GM12878 (cell line): ENCODE results near the gene POU2F1. TPM values are rescaled to one million over a fixed set of nuclear protein-coding genes. Genes with fewer than 3 reads are reported as not detected.

Source experiments
- ATAC-seq: fragments of 200-7000 bp; cut with Tn5 transposase; 3 replicates; pipeline ENCODE4 v1.9.1; 2020; ENCODE audit warnings: mild to moderate bottlenecking, moderate library complexity
- BruUV-seq: library from RNA; stranded (reverse); fragments of 400-500 nt; replicated peaks from 2 replicates; lab custom pipeline; 2021; lab: Mats Ljungman, UMichigan
- CTCF ChIA-PET: fragments of 300-600 bp; sonication (Branson Sonifier 250); formaldehyde crosslinking; extraction: SDS; loops from one replicate; lab custom pipeline; 2021; ENCODE audit warnings: inconsistent platforms; lab: Yijun Ruan, JAX
- POLR2A ChIA-PET: fragments of 350-600 bp; formaldehyde crosslinking; extraction: SDS; loops from one replicate; lab custom pipeline; 2021; ENCODE audit warnings: inconsistent platforms; lab: Charles Lee
- RAD21 ChIA-PET: fragments of 300-600 bp; sonication (Branson Sonifier 250); formaldehyde crosslinking; loops from one replicate; lab custom pipeline; 2023; ENCODE audit warnings: antibody characterized with exemption; ENCODE audit not compliant: unreplicated experiment; lab: Charles Lee
- SMC1A ChIA-PET: fragments of 300-600 bp; sonication (Branson Sonifier 250); formaldehyde crosslinking; loops from one replicate; lab custom pipeline; 2023; ENCODE audit not compliant: unreplicated experiment, uncharacterized antibody; lab: Charles Lee
- DNase-seq: peaks from one replicate; pipeline ENCODE4 v3.0.0-alpha.2; 2011; ENCODE audit warnings: low read depth, low spot score
- FAIRE-seq: peaks from 3 replicates; lab custom pipeline; 2011; peaks lifted over from hg19 to GRCh38; lab: Jason Lieb, UNC
- H2AFZ ChIP-seq: 2 replicates; pipeline ENCODE4 v1.6.0; 2011; ENCODE audit warnings: low read depth, low read length, control low read depth; ENCODE audit not compliant: control insufficient read depth
- H3K27ac ChIP-seq: 2 replicates; pipeline ENCODE4 v1.5.1; 2011; ENCODE audit warnings: control low read depth; ENCODE audit not compliant: control insufficient read depth, insufficient read depth
- H3K27me3 ChIP-seq, 2 experiments: replicated peaks in 1 of 2; 2 replicates each; pipeline versions ENCODE4 v1.6.0 to v1.6.1; 2011; ENCODE audit warnings: low read length in 1 of 2; ENCODE audit not compliant: control insufficient read depth in 2 of 2, insufficient read depth in 2 of 2
- H3K36me3 ChIP-seq, 2 experiments: 2 replicates each; pipeline ENCODE4 v1.5.1; 2011; ENCODE audit warnings: low read length in 1 of 2; ENCODE audit not compliant: control insufficient read depth in 2 of 2, insufficient read depth in 2 of 2
- H3K4me1 ChIP-seq: 2 replicates; pipeline ENCODE4 v1.6.1; 2011; ENCODE audit warnings: mild to moderate bottlenecking, low read length, moderate library complexity, mixed read lengths; ENCODE audit not compliant: control insufficient read depth, insufficient read depth
- H3K4me2 ChIP-seq: 2 replicates; pipeline ENCODE4 v1.6.0; 2011; ENCODE audit warnings: control low read depth; ENCODE audit not compliant: control insufficient read depth, insufficient read depth
- H3K4me3 ChIP-seq: fragments of 200-600 bp; sonication (generic); 2 replicates; pipeline ENCODE4 v1.5.1; 2016
- H3K79me2 ChIP-seq: 2 replicates; pipeline ENCODE4 v1.6.0; 2011; ENCODE audit warnings: low read length; ENCODE audit not compliant: control insufficient read depth, insufficient read depth
- H3K9ac ChIP-seq: 2 replicates; pipeline ENCODE4 v1.8.0; 2011; ENCODE audit warnings: low read length, control low read depth, mixed read lengths; ENCODE audit not compliant: control insufficient read depth, insufficient read depth
- H3K9me3 ChIP-seq: replicated peaks from 3 replicates; pipeline ENCODE4 v1.5.1; 2011; ENCODE audit warnings: mild to moderate bottlenecking, low read length; ENCODE audit not compliant: control insufficient read depth, insufficient read depth
- H4K20me1 ChIP-seq: 2 replicates; pipeline ENCODE4 v1.6.0; 2011; ENCODE audit not compliant: control insufficient read depth, insufficient read depth
- LARP7 ChIP-seq: fragments of 450-650 bp; IDR thresholded peaks from 2 replicates; pipeline ENCODE4 v1.6.1; 2017; ENCODE audit warnings: mild to moderate bottlenecking
- SMARCA5 ChIP-seq: fragments of 450-650 bp; IDR thresholded peaks from 2 replicates; pipeline ENCODE4 v1.6.1; 2017; ENCODE audit warnings: mild to moderate bottlenecking
- TCF3 ChIP-seq: IDR thresholded peaks from 2 replicates; pipeline ENCODE4 v1.6.1; 2012; ENCODE audit warnings: low read depth, mild to moderate bottlenecking, low read length, borderline replicate concordance; ENCODE audit not compliant: insufficient read depth
- WRNIP1 ChIP-seq: IDR thresholded peaks from 2 replicates; pipeline ENCODE4 v1.6.1; 2011; ENCODE audit warnings: low read depth, low read length, improper control_type of control experiment, borderline replicate concordance
- ZNF622 ChIP-seq: fragments of 450-650 bp; IDR thresholded peaks from 2 replicates; pipeline ENCODE4 v1.6.1; 2017; ENCODE audit warnings: mild to moderate bottlenecking, inconsistent platforms
- WGBS: methylation state at CpG from one replicate; pipeline ENCODE4 v1.1.6; 2016; ENCODE audit warnings: low lambda C conversion rate; ENCODE audit not compliant: insufficient replicate concordance, insufficient coverage; ENCODE audit errors: missing lambda C conversion rate; 5-methylcytosine and 5-hydroxymethylcytosine counted together
- in situ Hi-C: fragments of 300-500 bp; cut with MboI; formaldehyde crosslinking; loops from 9 replicates; pipeline ENCODE4 v1.14.3; 2018; ENCODE audit warnings: mixed read lengths
- intact Hi-C: fragments of 100-400 bp; cut with micrococcal nuclease; formaldehyde crosslinking; loops from one replicate; pipeline ENCODE4 v1.14.2; 2022; ENCODE audit not compliant: unreplicated experiment
- polyA plus RNA-seq, 11 experiments: library from polyadenylated mRNA; depleted of rRNA in 4 of 11; unstranded in 6 of 11; stranded (reverse) in 5 of 11; fragments of >200 nt; fragmentation: Nextera tagmentation in 4 of 11; fragmentation: Illumina TruSeq in 1 of 11; extraction: Ambion mirVana in 4 of 11; extraction: Trizol in 1 of 11; gene quantifications; 1 replicate in 1 of 11; 2 replicates in 10 of 11; pipeline versions ENCODE4 v1.2.1 to v1.2.3, GENCODE V29; 2011 to 2016; ENCODE audit warnings: inconsistent platforms in 2 of 11, missing spikeins in 2 of 11, low read depth in 1 of 11
- total RNA-seq, 4 experiments: library from RNA; depleted of rRNA in 3 of 4; stranded (reverse); fragments of >200 nt in 3 of 4; fragmentation: Illumina TruSeq in 1 of 4; extraction: Trizol in 1 of 4; gene quantifications; 2 replicates each; pipeline versions ENCODE4 v1.2.1 to v1.2.3, GENCODE V29; 2013 to 2021

The POU2F1 gene
- total and polyA plus RNA-seq, 10 of the 15 experiments (the other 5 are each of a cell fraction or from before 2014, with no cell fraction given), result 2.5 to 21.7 (median 12.5) TPM

- POLR2A ChIA-PET, result no interaction called here
- Histone ChIP-seq H2AFZ (no peak overlapping the region), H3K27me3 (no peaks in the 10 kb centered on the region), H3K4me3 (no peak overlapping the region), H3K9ac (no peak overlapping the region), H3K27ac (no peak overlapping the region), H3K4me2 (no peak overlapping the region), H3K79me2 (no peaks in the 10 kb centered on the region), H3K4me1 (no peaks in the 10 kb centered on the region), H3K9me3 (no peaks in the 10 kb centered on the region), H4K20me1 (no peaks in the 10 kb centered on the region), H3K36me3 (peaks cover 5 to 22% of the 10 kb centered on the region in 2 experiments; a peak in 3 of 4 replicates)
- SMC1A ChIA-PET, result interaction anchor here (0.9 to 4.4 kb wide), 3 partner anchors 35 to 129 kb away, joined by 3 to 29 read pairs (median 4); no protein-coding TSS in a partner anchor
- intact Hi-C loops, result no loop called here
- WGBS, result 75% methylated on average over 4 of the region's 4 CpGs
- in situ Hi-C loops, result no loop called here
- DNase-seq (no peak), FAIRE-seq (no peak), ATAC-seq (no peak)
- RAD21 ChIA-PET, result no interaction called here
- no TSS peak for BruUV-seq
- TF ChIP-seq ZNF622, result no peak
- TF ChIP-seq LARP7, result no peak
- no peak for TF ChIP-seq WRNIP1
- CTCF ChIA-PET, result interaction anchor here (0.7 to 2.2 kb wide), 6 partner anchors 9 to 390 kb away, joined by 3 to 5 read pairs (median 4); no protein-coding TSS in a partner anchor
Measured at GRCh38 chr1:167404161-167404888, 183.6 kb downstream of the POU2F1 start.

- Histone ChIP-seq H3K27ac (no peak overlapping the region), H2AFZ (no peak overlapping the region), H3K79me2 (no peaks in the 10 kb centered on the region), H3K27me3 (no peaks in the 10 kb centered on the region), H4K20me1 (no peaks in the 10 kb centered on the region), H3K9ac (no peak overlapping the region), H3K4me1 (no peaks in the 10 kb centered on the region), H3K36me3 (peaks cover 5 to 22% of the 10 kb centered on the region in 2 experiments; a peak in 3 of 4 replicates), H3K4me2 (no peak overlapping the region), H3K4me3 (no peak overlapping the region), H3K9me3 (no peaks in the 10 kb centered on the region)
- ChIA-PET SMC1A (interaction anchor here (0.9 to 4.4 kb wide), 3 partner anchors 36 to 129 kb away, joined by 3 to 29 read pairs (median 4); no protein-coding TSS in a partner anchor), RAD21 (no interaction called here), POLR2A (no interaction called here), CTCF (interaction anchor here (0.7 to 1.5 kb wide), 5 partner anchors 8 to 390 kb away, joined by 3 to 4 read pairs (median 4); no protein-coding TSS in a partner anchor)
- ATAC-seq (no peak), FAIRE-seq (no peak), DNase-seq (no peak)
- 98% methylated on average over 3 of the region's 3 CpGs for WGBS
- BruUV-seq, result no TSS peak
- in situ Hi-C loops, result no loop called here
- intact Hi-C loops, result loop anchor here (5.0 kb wide), 1 partner anchor 138 kb away; no protein-coding TSS in a partner anchor
- TF ChIP-seq SMARCA5 (no peak), TCF3 (no peak)
- TF ChIP-seq, all 136 proteins: peak for 0
Measured at GRCh38 chr1:167404908-167405307, 184.2 kb downstream of the POU2F1 start.
